H1 (cell line): ENCODE results near the gene BOD1L2. TPM values are rescaled to one million over a fixed set of nuclear protein-coding genes. Genes with fewer than 3 reads are reported as not detected.

Experiments
- CBX8 ChIP-seq: fragments of 300-800, 300-1000 bp; sonication (generic); IDR thresholded peaks from 2 replicates; pipeline ENCODE4 v1.7.1; 2016; ENCODE audit warnings: low read depth, low read length, borderline replicate concordance
- RBBP5 ChIP-seq: IDR thresholded peaks from 2 replicates; pipeline ENCODE4 v1.7.1; 2012; ENCODE audit warnings: low read depth, mild to moderate bottlenecking, inconsistent platforms, low read length, moderate library complexity, borderline replicate concordance
- SP4 ChIP-seq: IDR thresholded peaks from 2 replicates; pipeline ENCODE4 v1.6.1; 2012; ENCODE audit warnings: low read length, inconsistent platforms
- YY1 ChIP-seq: IDR thresholded peaks from 2 replicates; pipeline ENCODE4 v1.6.1; 2011; ENCODE audit warnings: low read depth, mild to moderate bottlenecking, low read length
- polyA plus RNA-seq, 7 experiments: library from polyadenylated mRNA; depleted of rRNA in 3 of 7; stranded (reverse) in 5 of 7; unstranded in 2 of 7; fragments of >200 nt in 5 of 7; fragments of 200-250 nt in 2 of 7; gene quantifications; 1 replicate in 5 of 7; 2 replicates in 1 of 7; 4 replicates in 1 of 7; pipeline versions ENCODE4 v1.2.1 to v1.2.3, GENCODE V29; 2011 to 2013; ENCODE audit warnings: missing spikeins in 2 of 7, mixed read lengths in 2 of 7
- total RNA-seq: library from RNA; stranded (reverse); fragmentation: NEBNext Ultra II Directional; extraction: Animal tissue kit (Norgen Biotek cat#: 25700); gene quantifications from 2 replicates; pipeline ENCODE4 v1.2.1, GENCODE V29; 2021

BOD1L2 gene
- total and polyA plus RNA-seq, 2 of the 8 experiments (the other 6 are each of a cell fraction or from before 2014, with no cell fraction given), result not detected

DNA sequence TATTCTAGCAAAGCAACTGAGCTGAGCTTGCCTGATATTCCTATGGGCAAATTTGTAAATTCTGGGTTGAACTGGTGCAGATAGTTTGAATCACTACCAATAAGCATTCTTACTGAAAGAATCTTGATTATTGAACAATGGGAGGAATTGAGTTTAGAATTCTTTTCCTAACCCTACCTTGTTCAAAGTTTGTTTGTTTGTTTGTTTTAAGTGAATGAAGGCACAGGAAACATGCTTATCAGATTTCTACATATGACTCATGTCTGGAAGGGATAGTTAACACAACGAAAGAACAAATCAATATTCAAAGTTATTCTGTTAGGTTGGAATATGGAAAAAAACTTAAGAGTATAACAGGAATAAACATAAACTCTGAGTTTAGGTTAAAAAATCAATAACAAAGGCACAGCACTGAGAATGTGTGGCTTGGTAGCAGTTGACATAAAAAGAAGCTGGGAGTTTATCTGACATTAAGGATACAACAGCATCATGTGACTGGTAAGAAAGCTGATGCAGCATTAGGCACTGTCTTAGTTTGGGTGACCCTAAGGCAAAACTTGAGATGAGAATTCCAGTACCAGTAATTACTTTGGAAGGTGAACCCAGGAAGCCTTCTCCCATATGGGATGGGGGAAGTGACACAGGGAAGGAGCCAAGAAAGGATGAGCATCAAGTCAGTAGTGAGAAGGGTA lies 20.9 kb downstream of the BOD1L2 start (continued):
- TF ChIP-seq RBBP5, result no peak
- TF ChIP-seq SP4, result no peak
- TF ChIP-seq YY1, result no peak
- TF ChIP-seq CBX8, result no peak
